Thoracic aorta (tissue), 2 donors: Measurements from ENCODE around the gene SLC36A3. TPM values are rescaled to one million over a fixed set of nuclear protein-coding genes. Genes with fewer than 3 reads are reported as not detected.

Source experiments
- ATAC-seq: fragments of 150-250 bp; one replicate; pipeline ENCODE4 v1.8.0; 2017; ENCODE audit warnings: low read depth; ENCODE audit not compliant: insufficient number of reproducible peaks, low FRiP score
- DNase-seq: peaks from one replicate; pipeline ENCODE4 v3.0.0-alpha.2; 2020; ENCODE audit warnings: low spot score
- H3K27ac ChIP-seq, 2 donors: fragments of 200-600 bp; sonication (generic); 1 replicate in 1 of 2; 2 replicates in 1 of 2; pipeline ENCODE4 v1.5.1; 2016; ENCODE audit warnings: mild to moderate bottlenecking in 2 of 2, moderate library complexity in 2 of 2
- H3K27me3 ChIP-seq: fragments of 200-600 bp; sonication (generic); replicated peaks from 2 replicates; pipeline ENCODE4 v1.6.0; 2016; ENCODE audit warnings: mild to moderate bottlenecking; ENCODE audit not compliant: insufficient read depth
- H3K36me3 ChIP-seq: fragments of 200-600 bp; sonication (generic); one replicate; pipeline ENCODE4 v1.5.1; 2016
- H3K4me1 ChIP-seq, 2 donors: fragments of 200-600 bp; sonication (generic); 1 replicate in 1 of 2; 2 replicates in 1 of 2; pipeline versions ENCODE4 v1.5.1 to v1.6.0; 2016; ENCODE audit warnings: low read depth in 2 of 2, mild to moderate bottlenecking in 1 of 2; ENCODE audit not compliant: control insufficient read depth in 1 of 2
- H3K4me3 ChIP-seq: fragments of 200-600 bp; sonication (generic); 2 replicates; pipeline ENCODE4 v1.5.1; 2016; ENCODE audit warnings: mild to moderate bottlenecking
- H3K9me3 ChIP-seq: fragments of 200-600 bp; sonication (generic); 2 replicates; pipeline ENCODE4 v1.5.1; 2016
- total RNA-seq, 2 donors: library from RNA; depleted of rRNA; stranded (reverse); fragments of >200 nt; gene quantifications; one replicate each; pipeline versions ENCODE4 v1.1.0 to v1.2.3, GENCODE V29; 2016
- TF ChIP-seq, protein P1 (sequence below): fragments of 200-600 bp; sonication (generic); IDR thresholded peaks from one replicate; pipeline ENCODE4 v1.5.1; 2019; ENCODE audit warnings: antibody characterized with exemption

Gene SLC36A3
- total RNA-seq, 2 donors from 2014 or later = not detected

DNA sequence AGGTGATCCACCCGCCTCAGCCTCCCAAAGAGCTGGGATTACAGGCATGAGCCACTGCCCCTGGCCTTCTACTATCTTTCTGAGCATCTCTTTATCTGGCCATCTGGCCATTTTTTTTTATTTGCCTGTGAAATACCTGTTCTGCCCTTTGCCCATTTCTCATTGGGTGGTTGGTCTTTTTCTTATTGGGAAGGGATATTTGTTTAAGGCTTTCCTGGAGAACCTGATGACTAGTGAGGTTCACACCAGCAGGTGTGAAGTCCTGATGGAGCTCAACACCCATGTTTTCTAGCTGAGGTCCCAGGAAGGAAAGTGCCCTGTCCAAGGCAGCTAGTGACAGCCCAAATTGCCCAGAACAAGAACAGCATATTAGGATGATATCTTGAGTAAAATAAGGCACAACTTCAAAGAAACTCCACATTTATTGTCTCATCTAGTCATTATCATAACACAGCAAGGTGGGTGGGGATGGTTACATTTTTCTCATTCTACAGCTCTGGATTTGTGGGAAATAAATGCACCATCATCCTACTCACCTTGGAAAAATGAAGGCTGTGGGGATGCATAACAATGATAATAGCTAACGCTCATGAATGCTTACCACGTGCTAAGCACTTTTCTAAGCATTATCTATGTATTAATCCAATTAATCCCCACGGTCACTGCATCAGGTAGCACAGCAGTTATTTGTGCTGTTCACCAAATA lies 20.3 kb downstream of the SLC36A3 start:
- DNase-seq (no peak), ATAC-seq (no peak)
- TF ChIP-seq, protein P1, sequence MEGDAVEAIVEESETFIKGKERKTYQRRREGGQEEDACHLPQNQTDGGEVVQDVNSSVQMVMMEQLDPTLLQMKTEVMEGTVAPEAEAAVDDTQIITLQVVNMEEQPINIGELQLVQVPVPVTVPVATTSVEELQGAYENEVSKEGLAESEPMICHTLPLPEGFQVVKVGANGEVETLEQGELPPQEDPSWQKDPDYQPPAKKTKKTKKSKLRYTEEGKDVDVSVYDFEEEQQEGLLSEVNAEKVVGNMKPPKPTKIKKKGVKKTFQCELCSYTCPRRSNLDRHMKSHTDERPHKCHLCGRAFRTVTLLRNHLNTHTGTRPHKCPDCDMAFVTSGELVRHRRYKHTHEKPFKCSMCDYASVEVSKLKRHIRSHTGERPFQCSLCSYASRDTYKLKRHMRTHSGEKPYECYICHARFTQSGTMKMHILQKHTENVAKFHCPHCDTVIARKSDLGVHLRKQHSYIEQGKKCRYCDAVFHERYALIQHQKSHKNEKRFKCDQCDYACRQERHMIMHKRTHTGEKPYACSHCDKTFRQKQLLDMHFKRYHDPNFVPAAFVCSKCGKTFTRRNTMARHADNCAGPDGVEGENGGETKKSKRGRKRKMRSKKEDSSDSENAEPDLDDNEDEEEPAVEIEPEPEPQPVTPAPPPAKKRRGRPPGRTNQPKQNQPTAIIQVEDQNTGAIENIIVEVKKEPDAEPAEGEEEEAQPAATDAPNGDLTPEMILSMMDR = no peak
- Histone ChIP-seq H3K36me3 (no peaks in the 10 kb centered on the region), H3K27me3 (no peaks in the 10 kb centered on the region), H3K9me3 (no peaks in the 10 kb centered on the region), H3K4me1 (no peaks in the 10 kb centered on the region), H3K4me3 (no peak overlapping the region), H3K27ac (no peak overlapping the region)

DNA sequence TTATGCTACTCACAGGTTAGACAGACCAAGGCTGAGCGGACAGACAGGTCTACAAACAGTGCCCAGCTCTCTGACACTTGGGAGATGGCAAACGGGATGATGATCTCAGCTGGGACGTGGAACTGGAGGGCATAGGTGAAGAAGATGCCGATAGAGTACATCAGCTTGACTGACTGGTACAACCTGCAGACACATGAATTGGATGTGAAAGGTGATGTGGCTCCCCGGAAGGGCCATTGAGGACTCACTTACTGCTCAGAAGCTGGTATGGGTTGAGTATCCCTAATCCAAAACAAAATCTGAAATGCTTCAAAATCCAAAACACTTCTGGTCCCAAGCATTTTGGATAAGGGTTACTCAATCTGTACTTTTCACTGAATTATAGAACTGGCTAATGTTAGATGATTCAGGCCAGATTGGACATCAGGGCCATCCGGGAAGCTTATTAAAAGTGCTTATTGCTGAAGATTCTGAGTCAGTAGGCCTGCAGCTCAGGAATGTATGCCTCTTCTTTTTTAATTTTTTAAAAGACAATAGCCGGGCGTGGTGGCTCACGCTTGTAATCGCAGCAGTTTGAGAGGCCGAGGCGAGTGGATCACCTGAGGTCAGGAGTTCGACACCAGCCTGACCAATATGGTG lies 22.4 kb downstream of the SLC36A3 start:
- H3K27me3 ChIP-seq = no peaks in the 10 kb centered on the region
- H3K4me1 ChIP-seq = no peaks in the 10 kb centered on the region
- H3K9me3 ChIP-seq = no peaks in the 10 kb centered on the region
- H3K27ac ChIP-seq = no peak overlapping the region
- H3K36me3 ChIP-seq = no peaks in the 10 kb centered on the region
- ATAC-seq = no peak
- TF ChIP-seq, protein P1 = no peak
- no peak for DNase-seq
- no peak overlapping the region for H3K4me3 ChIP-seq

DNA sequence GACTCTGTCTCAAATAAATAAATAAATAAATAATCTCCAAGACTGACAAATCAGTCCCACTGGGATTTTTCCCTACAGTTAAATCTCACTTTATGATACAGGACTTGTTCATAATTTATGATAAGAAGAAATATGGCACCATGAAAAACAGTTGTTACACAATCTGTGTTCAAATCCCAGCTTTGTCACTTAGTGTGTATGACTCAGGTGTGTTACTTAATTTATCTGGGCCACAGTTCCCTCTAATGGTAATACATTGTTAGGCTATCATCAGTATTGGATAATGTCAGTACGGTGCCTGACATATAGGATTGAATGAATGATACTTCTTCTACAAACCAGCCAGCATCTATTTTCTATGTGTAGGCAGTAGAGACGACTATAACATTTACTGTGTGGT lies 23.1 kb downstream of the SLC36A3 start:
- H3K4me1 ChIP-seq = no peaks in the 10 kb centered on the region
- DNase-seq (no peak), ATAC-seq (no peak)
- H3K27me3 ChIP-seq = no peaks in the 10 kb centered on the region
- H3K36me3 ChIP-seq = no peaks in the 10 kb centered on the region
- no peak overlapping the region for H3K4me3 ChIP-seq
- H3K9me3 ChIP-seq = no peaks in the 10 kb centered on the region
- TF ChIP-seq, protein P1 = no peak
- no peak overlapping the region for H3K27ac ChIP-seq

DNA sequence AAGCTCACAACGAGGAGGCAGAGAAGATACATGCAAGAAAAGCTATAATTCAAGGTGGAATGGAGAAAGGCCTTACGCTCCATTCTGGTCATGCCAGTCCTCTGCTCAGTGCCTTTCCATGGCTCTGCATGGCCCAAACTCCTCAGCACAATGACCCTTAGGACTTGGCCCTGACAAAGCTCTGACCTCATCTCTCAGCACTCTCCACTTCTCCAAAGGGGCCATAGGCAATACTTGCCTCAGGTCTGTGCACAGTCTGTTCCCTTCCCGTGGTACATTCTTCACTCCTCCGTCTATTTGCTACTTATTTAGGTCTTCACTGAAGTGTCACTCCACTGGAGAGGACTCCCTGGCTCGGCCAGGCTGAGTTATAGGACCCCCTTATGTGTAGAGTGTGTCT lies 24.7 kb downstream of the SLC36A3 start:
- H3K4me1 ChIP-seq = no peaks in the 10 kb centered on the region
- DNase-seq (no peak), ATAC-seq (no peak)
- no peaks in the 10 kb centered on the region for H3K9me3 ChIP-seq
- TF ChIP-seq, protein P1 = no peak
- no peaks in the 10 kb centered on the region for H3K27me3 ChIP-seq
- no peaks in the 10 kb centered on the region for H3K36me3 ChIP-seq
- no peak overlapping the region for H3K27ac ChIP-seq
- no peak overlapping the region for H3K4me3 ChIP-seq

DNA sequence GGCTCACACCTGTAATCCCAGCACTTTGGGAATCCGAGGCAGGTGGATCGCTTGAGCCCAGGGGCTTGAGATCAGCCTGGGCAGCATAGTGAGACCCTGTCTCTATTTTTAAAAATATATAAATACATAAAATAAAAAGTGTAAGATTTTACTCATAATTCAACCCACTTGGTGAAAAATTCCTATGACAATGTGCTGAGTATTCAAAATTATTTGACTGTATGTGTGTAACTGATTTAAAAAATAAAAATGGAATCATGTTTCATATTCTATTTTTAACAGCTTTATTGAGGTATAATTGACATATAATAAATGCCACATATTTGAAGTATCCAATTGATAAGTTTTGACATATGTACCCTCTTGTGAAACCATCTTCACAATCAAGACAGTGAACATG lies 27.8 kb downstream of the SLC36A3 start:
- Histone ChIP-seq H3K4me3 (no peak overlapping the region), H3K9me3 (no peaks in the 10 kb centered on the region), H3K36me3 (no peaks in the 10 kb centered on the region), H3K27ac (no peak overlapping the region), H3K4me1 (no peaks in the 10 kb centered on the region), H3K27me3 (no peaks in the 10 kb centered on the region)
- ATAC-seq = no peak
- TF ChIP-seq, protein P1 = no peak
- no peak for DNase-seq
